Measurements from ENCODE around the gene BAHCC1.
"Not testable (repeated sequence)": the region's sequence is repeated elsewhere in the genome, so short reads cannot be mapped to it uniquely, and the experiment has no call there.

BAHCC1 gene

GRCh38 chr17:81414756-81415516, 19.7 kb downstream of the BAHCC1 start:
- no peak for DNase-seq

DNA sequence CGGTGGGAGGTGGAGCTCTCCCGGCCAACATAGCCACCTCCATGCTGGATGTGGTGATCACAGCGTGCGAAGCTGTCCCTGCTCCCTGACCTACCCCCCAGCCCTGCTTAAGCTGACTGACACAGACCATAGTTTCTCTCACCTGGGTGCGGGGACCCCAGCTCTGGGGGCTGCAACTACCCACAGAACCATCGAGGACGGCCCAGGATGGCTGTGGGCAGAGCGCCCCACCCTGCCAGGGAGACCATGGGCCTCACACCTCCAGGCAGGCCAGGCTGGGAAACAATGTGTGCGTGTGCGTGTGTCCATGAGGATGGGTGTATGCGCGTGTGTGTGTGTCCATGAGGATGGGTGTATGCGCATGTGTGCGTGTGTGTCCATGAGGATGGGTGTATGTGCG, 20.4 kb downstream of the BAHCC1 start:
- DNase-seq = no peak

GRCh38 chr17:81416612-81417011, 21.4 kb downstream of the BAHCC1 start:
- DNase-seq = no peak

- no peak for DNase-seq
These were observed 22.0 kb downstream of the BAHCC1 start for GRCh38 chr17:81417049-81417878.

DNA sequence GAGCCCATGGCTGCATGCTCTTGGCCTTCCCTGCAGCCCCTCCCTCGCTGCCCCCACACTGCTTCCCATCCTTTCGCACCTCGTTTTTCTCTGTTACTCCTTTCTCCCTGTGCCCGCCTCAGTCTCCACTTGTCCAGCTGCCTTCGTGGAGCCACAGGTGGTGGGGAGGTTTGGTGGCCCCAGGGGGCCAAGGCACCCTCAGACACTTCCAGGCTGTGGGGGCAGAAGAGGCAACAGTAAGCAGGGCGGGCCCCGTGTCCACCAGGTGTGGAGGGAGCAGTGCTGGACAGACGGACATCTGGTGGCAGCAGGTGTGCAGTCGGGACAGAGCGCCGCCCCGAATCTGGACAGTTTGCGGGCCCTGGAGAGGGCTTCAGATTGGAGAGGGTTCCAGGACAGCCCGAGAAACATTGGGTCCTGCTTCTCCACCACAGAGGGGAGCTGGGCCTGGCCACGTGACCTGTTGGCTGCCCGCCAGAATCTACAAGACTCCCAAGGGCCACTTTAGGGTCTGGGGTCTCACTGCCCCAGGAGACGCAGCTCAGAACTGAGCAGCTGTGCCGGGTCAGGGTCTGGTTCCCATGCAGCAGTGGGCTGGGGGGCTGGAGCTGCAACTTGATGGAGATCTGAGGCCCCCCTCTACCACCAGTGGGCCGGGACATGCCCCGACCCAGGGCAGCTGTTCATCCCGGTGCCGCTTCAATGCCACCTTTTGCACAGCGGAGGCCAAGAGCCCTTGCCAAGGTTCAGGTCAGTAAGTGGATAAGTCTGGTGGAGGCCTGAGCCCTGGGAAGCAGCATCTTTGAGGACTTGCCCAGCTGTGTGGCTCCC, 22.8 kb downstream of the BAHCC1 start:
- no peak for DNase-seq

DNA sequence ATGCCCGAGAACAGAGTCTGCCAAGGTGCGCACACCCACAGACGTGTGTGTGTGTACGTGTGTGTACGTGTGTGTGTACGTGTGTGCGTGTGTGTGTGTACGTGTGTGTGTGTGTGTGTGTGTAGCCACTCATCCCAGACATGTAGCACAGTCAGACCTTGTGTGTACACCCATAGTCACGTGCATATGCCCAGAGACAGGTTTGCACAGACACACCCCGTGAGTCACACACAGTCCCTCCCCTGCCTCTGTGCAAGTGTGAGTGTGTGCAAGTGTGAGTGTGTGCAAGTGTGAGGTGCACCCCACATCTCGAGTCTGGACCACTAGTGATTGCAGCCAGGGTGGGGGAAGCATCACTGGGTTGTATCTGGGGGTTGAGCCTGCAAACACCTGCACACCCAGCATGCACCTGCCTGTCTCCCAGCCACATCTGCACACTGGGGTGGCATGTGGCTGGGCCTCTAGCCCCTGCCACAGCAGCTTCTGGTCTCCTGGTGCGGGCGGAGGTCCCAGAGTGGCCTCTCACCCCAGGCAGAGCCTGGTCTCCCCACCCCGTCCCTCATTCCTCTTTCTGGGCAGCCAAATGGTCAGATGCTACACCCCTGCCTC, 23.6 kb downstream of the BAHCC1 start:
- no peak for DNase-seq

GRCh38 chr17:81419319-81419885, 24.1 kb downstream of the BAHCC1 start:
- no peak for DNase-seq

GRCh38 chr17:81419886-81420768, 24.9 kb downstream of the BAHCC1 start:
- no peak for DNase-seq

- no peak for DNase-seq
These were observed 25.7 kb downstream of the BAHCC1 start for GRCh38 chr17:81420769-81421462.

- DNase-seq = no peak
These were observed 27.8 kb downstream of the BAHCC1 start for GRCh38 chr17:81422776-81423697.

DNA sequence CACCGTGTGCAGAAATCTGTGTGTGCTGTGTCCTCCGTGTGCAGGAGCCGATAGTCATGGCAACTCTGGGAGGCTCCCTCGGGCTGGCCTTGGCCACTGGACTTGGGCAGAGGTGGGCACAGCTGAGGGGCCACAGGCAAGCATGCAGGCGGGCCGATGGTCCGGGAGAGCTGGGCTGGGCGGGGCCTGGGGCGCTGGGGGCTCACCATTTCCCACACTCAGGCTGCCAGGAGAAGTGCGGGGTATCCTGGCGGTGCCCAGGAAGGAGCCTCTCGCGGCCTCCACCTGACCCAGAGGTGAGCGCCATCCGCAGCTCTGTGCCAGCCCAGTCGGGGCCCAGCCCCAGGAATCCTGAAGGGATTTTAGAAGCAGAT, 28.4 kb downstream of the BAHCC1 start:
- no peak for DNase-seq

DNA sequence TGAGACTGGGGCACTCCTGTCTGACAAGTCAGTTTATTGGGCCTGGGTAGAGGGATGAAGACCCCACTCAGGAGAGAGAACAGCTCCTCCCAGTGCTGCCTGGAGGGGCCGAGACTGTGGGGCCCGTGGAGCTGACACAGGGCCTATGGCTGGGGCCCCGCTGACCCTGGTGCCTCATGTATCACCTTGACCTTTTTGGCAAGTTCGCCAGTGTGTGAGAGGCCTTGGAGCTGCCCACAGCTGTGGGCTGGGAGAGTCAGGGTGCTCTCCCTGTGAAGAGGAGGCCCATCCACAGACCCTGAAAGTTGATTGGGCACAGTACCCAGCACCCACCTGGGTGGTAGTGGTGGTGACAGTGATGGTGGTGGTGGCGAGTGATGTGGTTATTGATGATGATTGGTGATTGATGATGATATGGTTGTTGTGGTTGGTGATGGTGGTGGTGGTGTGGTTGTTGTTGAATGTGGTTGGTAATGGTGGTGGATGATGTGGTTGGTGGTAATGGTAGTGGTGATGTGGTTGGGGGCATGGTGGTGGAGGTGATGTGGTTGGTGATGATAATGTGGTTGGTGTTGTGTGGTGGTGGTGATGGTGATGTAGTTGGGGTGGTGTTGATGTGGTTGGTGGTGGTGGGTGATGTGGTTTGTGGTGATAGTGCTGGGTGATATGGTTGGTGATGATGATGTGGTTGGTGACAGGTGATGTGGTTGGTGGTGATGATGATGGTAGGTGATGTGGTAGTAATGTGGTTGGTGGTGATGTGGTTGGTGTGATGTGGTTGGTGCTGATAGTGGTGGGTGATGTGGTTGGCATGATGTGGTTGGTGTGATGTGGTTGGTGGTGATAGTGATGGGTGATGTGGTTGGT, 29.1 kb downstream of the BAHCC1 start:
- no peak for DNase-seq

DNA sequence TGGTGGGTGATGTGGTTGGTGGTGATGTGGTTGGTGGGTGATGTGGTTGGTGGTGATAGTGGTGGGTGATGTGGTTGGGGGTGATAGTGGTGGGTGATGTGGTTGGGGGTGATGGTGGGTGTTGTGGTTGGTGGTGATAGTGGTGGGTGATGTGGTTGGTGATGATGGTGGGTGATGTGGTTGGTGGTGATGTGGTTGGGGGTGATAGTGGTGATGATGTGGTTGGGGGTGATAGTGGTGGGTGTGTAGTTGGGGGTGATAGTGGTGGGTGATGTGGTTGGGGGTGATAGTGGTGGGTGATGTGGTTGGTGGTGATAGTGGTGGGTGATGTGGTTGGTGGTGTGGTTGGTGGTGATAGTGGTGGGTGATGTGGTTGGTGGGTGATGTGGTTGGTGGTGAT, 29.8 kb downstream of the BAHCC1 start:
- DNase-seq = not testable (repeated sequence)

DNA sequence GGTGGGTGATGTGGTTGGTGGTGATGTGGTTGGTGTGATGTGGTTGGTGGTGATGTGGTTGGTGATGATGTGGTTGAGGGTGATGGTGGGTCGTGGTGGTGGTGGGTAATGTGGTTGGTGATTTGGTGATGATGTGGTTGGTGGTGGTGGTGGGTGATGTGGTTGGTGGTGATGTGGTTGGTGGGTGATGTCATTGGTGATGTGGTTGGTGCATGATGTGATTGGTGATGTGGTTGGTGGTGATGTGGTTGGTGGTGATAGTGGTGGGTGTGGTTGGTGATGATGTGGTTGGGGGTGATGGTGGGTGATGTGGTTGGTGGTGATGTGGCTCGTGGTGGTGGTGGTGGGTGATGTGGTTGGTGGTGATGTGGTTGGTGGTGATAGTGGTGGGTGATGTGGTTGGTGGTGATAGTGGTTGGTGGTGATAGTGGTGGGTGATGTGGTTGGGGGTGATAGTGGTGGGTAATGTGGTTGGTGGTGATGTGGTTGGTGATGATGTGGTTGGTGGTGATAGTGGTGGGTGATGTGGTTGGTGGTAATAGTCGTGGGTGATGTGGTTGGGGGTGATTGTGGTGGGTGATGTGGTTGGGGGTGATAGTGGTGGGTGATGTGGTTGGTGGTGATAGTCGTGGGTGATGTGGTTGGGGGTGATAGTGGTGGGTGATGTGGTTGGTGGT, 30.6 kb downstream of the BAHCC1 start:
- DNase-seq = not testable (repeated sequence)

- no peak for DNase-seq
These were observed 31.3 kb downstream of the BAHCC1 start for GRCh38 chr17:81426393-81427172.

- DNase-seq = no peak
These were observed 32.2 kb downstream of the BAHCC1 start for GRCh38 chr17:81427173-81428120.

Data from CD4-positive, alpha-beta T cell treated with Interleukin-6 for 4 hours (primary cell).